ENCODE results near the gene NOX5. TPM values are rescaled to one million over a fixed set of nuclear protein-coding genes. Genes with fewer than 3 reads are reported as not detected.
A peak's percentile ranks its signal among the peaks of the same experiment; 100 is the strongest.

Gene NOX5
- total RNA-seq, 1 experiment from 2014 or later = 339 TPM

DNA sequence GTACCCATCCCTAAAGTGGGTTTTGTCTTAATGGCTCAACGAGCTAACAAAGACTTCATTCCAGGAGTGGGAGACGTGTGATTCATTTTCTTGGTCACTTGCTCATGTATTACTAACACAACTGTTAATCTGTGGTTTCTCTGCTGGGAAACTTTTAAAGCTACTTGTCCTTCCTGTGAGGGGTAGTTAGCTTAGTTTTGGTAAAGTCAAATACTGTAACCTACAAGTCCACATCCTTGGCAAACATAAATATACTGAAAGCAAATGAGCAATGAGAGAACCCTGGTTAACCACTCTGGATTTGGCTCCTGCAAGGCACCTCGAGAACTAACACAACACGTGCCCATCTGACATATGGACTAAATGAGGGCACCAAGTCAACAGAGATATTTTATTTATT is 19.9 kb downstream of the NOX5 start:
- peak; percentile 96 for DNase-seq
- Histone ChIP-seq H3K9ac (ENCODE audit: low read length) (peak overlapping the region; percentile 89), H2AFZ (ENCODE audit: low read length) (no peak overlapping the region), H3F3A (ENCODE audit: low read length, unreplicated experiment) (peaks cover 5% of the 10 kb centered on the region), H3K79me2 (ENCODE audit: low read length) (no peaks in the 10 kb centered on the region), H3K27ac (ENCODE audit: low read length) (peak overlapping the region; percentile 99), H3K4me2 (ENCODE audit: low read length) (no peak overlapping the region), H3K27me3 (ENCODE audit: low read length) (no peaks in the 10 kb centered on the region), H3K9me2 (replicated peaks; ENCODE audit: low read length) (no peaks in the 10 kb centered on the region), H3K4me3 (ENCODE audit: low read length) (no peak overlapping the region), H3K4me1 (ENCODE audit: insufficient read depth, low read length) (peaks cover 59% of the 10 kb centered on the region), H4K20me1 (ENCODE audit: low read length) (no peaks in the 10 kb centered on the region), H3K36me3 (ENCODE audit: low read depth, low read length) (no peaks in the 10 kb centered on the region), H3K9me3 (ENCODE audit: low read length) (no peaks in the 10 kb centered on the region)
- no peak for TF ChIP-seq EZH2phosphoT487 (IDR thresholded peaks at IDR 0.05; ENCODE audit: borderline replicate concordance, low read length)
- TF ChIP-seq, protein P1, sequence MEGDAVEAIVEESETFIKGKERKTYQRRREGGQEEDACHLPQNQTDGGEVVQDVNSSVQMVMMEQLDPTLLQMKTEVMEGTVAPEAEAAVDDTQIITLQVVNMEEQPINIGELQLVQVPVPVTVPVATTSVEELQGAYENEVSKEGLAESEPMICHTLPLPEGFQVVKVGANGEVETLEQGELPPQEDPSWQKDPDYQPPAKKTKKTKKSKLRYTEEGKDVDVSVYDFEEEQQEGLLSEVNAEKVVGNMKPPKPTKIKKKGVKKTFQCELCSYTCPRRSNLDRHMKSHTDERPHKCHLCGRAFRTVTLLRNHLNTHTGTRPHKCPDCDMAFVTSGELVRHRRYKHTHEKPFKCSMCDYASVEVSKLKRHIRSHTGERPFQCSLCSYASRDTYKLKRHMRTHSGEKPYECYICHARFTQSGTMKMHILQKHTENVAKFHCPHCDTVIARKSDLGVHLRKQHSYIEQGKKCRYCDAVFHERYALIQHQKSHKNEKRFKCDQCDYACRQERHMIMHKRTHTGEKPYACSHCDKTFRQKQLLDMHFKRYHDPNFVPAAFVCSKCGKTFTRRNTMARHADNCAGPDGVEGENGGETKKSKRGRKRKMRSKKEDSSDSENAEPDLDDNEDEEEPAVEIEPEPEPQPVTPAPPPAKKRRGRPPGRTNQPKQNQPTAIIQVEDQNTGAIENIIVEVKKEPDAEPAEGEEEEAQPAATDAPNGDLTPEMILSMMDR (conservative IDR thresholded peaks at IDR 0.05; ENCODE audit: low read depth, low read length) = no peak
- TF ChIP-seq EZH2 (IDR thresholded peaks at IDR 0.05; ENCODE audit: low read length, unreplicated experiment) = no peak
- ChIA-PET CTCF (interaction anchor here (0.5 to 1.0 kb wide), 7 partner anchors 9 to 158 kb away, joined by 3 to 5 read pairs (median 3); partner anchors contain the start of gene GLCE), POLR2A (ENCODE audit: unreplicated experiment) (interaction anchor here (0.6 to 2.0 kb wide), 2 partner anchors 9 to 344 kb away, joined by 4 to 7 read pairs; no protein-coding TSS in a partner anchor)
- intact Hi-C loops (cut with micrococcal nuclease) = loop anchor here (10.0 kb wide), 1 partner anchor 100 kb away; the partner anchor contains the start of gene SPESP1
- peak; percentile 75 for ATAC-seq
- BruUV-seq (replicated peaks) = no TSS peak

- ChIA-PET CTCF (interaction anchor here (0.5 kb wide), 1 partner anchor 404 kb away, joined by 5 read pairs; no protein-coding TSS in a partner anchor), POLR2A (ENCODE audit: unreplicated experiment) (interaction anchor here (2.0 kb wide), 1 partner anchor 8 kb away, joined by 7 read pairs; no protein-coding TSS in a partner anchor)
- peak overlapping the region; percentile 46 for H3K4me2 ChIP-seq (ENCODE audit: low read length)
These were observed 20.9 kb downstream of the NOX5 start for GRCh38 chr15:69035205-69035917.

More at GRCh38 chr15:69035205-69035917, 20.9 kb downstream of the NOX5 start:
- Histone ChIP-seq H3K27ac (ENCODE audit: low read length) (peak overlapping the region; percentile 99), H3K36me3 (ENCODE audit: low read depth, low read length) (no peaks in the 10 kb centered on the region), H3F3A (ENCODE audit: low read length, unreplicated experiment) (peaks cover 5% of the 10 kb centered on the region), H4K20me1 (ENCODE audit: low read length) (no peaks in the 10 kb centered on the region), H3K4me1 (ENCODE audit: insufficient read depth, low read length) (peaks cover 59% of the 10 kb centered on the region), H3K79me2 (ENCODE audit: low read length) (no peaks in the 10 kb centered on the region), H3K9ac (ENCODE audit: low read length) (peak overlapping the region; percentile 89), H3K27me3 (ENCODE audit: low read length) (no peaks in the 10 kb centered on the region), H3K4me3 (ENCODE audit: low read length) (no peak overlapping the region), H3K9me2 (replicated peaks; ENCODE audit: low read length) (no peaks in the 10 kb centered on the region), H3K9me3 (ENCODE audit: low read length) (no peaks in the 10 kb centered on the region), H2AFZ (ENCODE audit: low read length) (no peak overlapping the region)
- intact Hi-C loops (cut with micrococcal nuclease) = loop anchor here (10.0 kb wide), 1 partner anchor 101 kb away; the partner anchor contains the start of gene SPESP1
- DNase-seq (peak; percentile 92), ATAC-seq (peak; percentile 29)
- no peak for TF ChIP-seq EZH2 (IDR thresholded peaks at IDR 0.05; ENCODE audit: low read length, unreplicated experiment)
- TF ChIP-seq EZH2phosphoT487 (IDR thresholded peaks at IDR 0.05; ENCODE audit: borderline replicate concordance, low read length) = no peak
- TF ChIP-seq, protein P1 (conservative IDR thresholded peaks at IDR 0.05; ENCODE audit: low read depth, low read length) = no peak
- no TSS peak for BruUV-seq (replicated peaks)

All from PC-3 (cell line).